Epithelial cell of esophagus (primary cell): ENCODE data around the gene KCTD12.

Experiments
- DNase-seq: peaks from one replicate; pipeline ENCODE4 v3.0.0; 2010; ENCODE audit warnings: low read depth
- H3K4me3 ChIP-seq: 2 replicates; pipeline ENCODE4 v1.5.1; 2011; ENCODE audit warnings: mild to moderate bottlenecking, low read length, control low read depth
- CTCF ChIP-seq: IDR thresholded peaks from 2 replicates; pipeline ENCODE4 v1.5.1; 2011; ENCODE audit warnings: low read depth, mild to moderate bottlenecking, low read length, control low read depth, inconsistent platforms; ENCODE audit not compliant: insufficient read depth; ENCODE audit errors: missing control alignments

KCTD12 gene

DNA sequence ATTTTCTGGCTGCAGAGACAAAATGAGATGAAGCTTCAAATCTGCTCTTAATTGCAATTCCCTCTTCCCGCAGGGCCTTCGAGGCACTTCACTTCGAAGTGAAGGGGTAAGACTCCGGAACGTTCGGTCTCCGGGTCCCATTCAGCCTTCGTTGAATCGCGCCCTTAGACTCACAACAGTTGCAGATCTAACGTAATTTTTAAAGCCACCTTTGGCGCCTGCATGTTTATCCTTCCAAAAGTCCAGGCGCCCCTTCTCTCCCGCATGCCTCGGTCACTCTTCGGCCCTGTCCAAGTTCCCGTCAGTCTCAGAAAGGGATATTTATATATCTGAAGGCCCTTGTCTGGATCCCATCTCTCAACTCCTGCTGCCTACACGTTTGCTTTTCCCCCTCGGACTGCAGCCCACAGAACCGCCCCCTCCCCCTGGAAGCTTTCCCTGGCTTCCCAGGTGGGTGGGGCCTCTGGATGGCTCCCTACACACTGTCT lies 915 bp upstream of the KCTD12 start:
- no peak for DNase-seq
- peak overlapping the region; percentile 67 for H3K4me3 ChIP-seq
- TF ChIP-seq CTCF, result no peak

DNA sequence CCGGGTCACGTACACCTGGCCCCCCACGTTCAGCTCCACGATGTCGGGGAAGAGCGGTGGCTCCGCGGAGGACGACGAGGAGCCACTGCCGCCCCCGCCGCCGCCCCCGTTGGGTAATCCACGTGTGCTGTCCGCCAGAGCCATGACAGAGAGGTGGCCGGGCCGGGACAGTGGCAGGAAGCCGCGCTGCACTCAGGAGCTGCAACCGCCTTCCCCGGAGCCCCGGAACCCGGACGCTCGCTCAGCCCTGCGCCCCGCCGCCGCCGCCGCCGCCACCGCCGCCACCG lies 257 bp downstream of the KCTD12 start:
- no peak for TF ChIP-seq CTCF
- peak overlapping the region; percentile 67 for H3K4me3 ChIP-seq
- DNase-seq, result no peak

- peak; percentile 80 for DNase-seq
- peak overlapping the region; percentile 67 for H3K4me3 ChIP-seq
- TF ChIP-seq CTCF, result peak; percentile 49
Observed at GRCh38 chr13:76885203-76886004, 801 bp downstream of the KCTD12 start.

DNA sequence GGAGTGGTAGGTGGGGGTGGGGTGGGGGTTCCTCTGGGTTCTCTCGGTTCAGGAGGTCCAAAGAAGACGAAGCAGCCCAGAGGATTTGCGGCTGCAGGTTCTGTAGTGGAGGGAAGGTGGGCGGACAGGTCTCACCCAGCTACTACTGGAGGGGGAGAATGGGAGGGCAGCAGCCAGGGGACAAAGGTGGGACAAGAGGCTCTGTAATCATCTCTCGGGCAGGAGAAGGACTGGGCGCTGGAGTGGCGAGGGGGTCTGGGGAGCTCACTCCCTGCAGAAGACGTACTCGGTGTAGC lies 1.4 kb downstream of the KCTD12 start:
- H3K4me3 ChIP-seq, result peak overlapping the region; percentile 67
- DNase-seq, result no peak

GRCh38 chr13:76884186-76884906 lies 1.9 kb downstream of the KCTD12 start:
- peak; percentile 49 for DNase-seq
- peak overlapping the region; percentile 67 for H3K4me3 ChIP-seq
- peak; percentile 50 for TF ChIP-seq CTCF

More for the DNA sequence above, 1.4 kb downstream of the KCTD12 start:
- TF ChIP-seq CTCF, result no peak

DNA sequence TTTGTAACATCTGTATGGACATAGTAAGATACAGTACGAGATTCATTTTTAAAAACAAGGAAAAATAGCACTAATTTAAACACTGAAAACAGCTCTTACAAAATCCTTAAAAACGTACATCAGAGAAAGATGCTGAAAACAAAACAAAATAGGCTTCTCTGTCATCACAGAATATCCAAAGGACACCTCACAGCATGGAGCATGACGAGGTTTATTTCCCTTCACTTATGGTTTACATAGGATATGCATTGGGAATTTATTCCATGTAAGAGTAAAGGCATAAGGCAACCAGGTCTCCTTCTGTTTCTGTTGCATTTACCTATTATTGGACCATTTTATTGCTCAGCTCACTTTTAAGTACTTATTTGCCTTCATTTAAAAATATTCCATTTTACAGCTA lies 3.0 kb downstream of the KCTD12 start:
- DNase-seq, result no peak
- no peak overlapping the region for H3K4me3 ChIP-seq
- TF ChIP-seq CTCF, result no peak

DNA sequence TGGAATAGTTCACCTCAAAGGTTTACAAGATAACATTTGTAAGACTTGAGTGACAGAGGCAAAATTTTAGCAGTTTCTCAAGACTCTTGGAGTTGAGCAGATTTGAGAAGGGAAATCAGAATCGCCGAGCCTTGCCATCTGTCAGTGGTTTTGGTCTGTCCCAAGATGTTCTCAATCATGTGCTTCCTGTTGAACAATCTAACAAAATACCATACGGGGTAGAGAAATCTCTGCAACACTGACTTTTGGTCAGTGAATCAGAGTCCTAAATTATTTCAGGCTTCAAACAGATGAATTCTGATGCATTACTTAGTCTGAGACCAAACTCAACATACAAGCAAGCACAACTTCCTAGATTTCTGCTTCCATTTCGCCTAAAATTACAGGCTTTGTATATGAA lies 3.8 kb downstream of the KCTD12 start:
- no peak overlapping the region for H3K4me3 ChIP-seq
- DNase-seq, result no peak
- no peak for TF ChIP-seq CTCF
